IMR-90 (cell line): ENCODE results near the gene PARP12. TPM values are rescaled to one million over a fixed set of nuclear protein-coding genes. Genes with fewer than 3 reads are reported as not detected.

Source experiments
- ATAC-seq: fragments of 200-7000 bp; cut with Tn5 transposase; 2 replicates; pipeline ENCODE4 v1.9.1; 2020; ENCODE audit warnings: low read depth, mild to moderate bottlenecking, moderate library complexity
- BruUV-seq: library from RNA; stranded (reverse); fragments of 400-500 nt; replicated peaks from 2 replicates; lab custom pipeline; 2021; lab: Mats Ljungman, UMichigan
- CTCF ChIA-PET: fragments of 300-600 bp; formaldehyde crosslinking; extraction: SDS; loops from one replicate; lab custom pipeline; 2021; ENCODE audit warnings: antibody characterized with exemption; lab: Yijun Ruan, JAX
- POLR2A ChIA-PET: fragments of 300-600 bp; sonication (Branson Sonifier 250); formaldehyde crosslinking; loops from one replicate; lab custom pipeline; 2022; ENCODE audit warnings: antibody characterized with exemption; ENCODE audit not compliant: unreplicated experiment; lab: Charles Lee
- DNase-seq: peaks from one replicate; pipeline ENCODE4 v3.0.0; 2013
- H2AFZ ChIP-seq: replicated peaks from 2 replicates; pipeline ENCODE3; 2013; ENCODE audit warnings: low read length, mild to moderate bottlenecking; ENCODE audit not compliant: poor library complexity
- H2AK5ac ChIP-seq: 2 replicates; pipeline ENCODE4 v1.6.1; 2013; ENCODE audit warnings: low read depth, low read length, inconsistent platforms
- H2AK9ac ChIP-seq: replicated peaks from 2 replicates; pipeline ENCODE3; 2013; ENCODE audit warnings: mild to moderate bottlenecking, low read depth, low read length, moderate library complexity; ENCODE audit not compliant: poor library complexity
- H2BK120ac ChIP-seq: 2 replicates; pipeline ENCODE4 v1.6.1; 2013; ENCODE audit warnings: low read depth, low read length, inconsistent platforms
- H2BK15ac ChIP-seq: 3 replicates; pipeline ENCODE4 v1.6.1; 2013; ENCODE audit warnings: low read depth, low read length, inconsistent platforms
- H2BK20ac ChIP-seq: 2 replicates; pipeline ENCODE4 v1.6.1; 2013; ENCODE audit warnings: low read depth, mild to moderate bottlenecking, inconsistent platforms, low read length, moderate library complexity
- H2BK5ac ChIP-seq: 2 replicates; pipeline ENCODE4 v1.6.1; 2013; ENCODE audit warnings: mild to moderate bottlenecking, low read depth, low read length, inconsistent platforms; ENCODE audit not compliant: poor library complexity, severe bottlenecking
- H3K14ac ChIP-seq: replicated peaks from 2 replicates; pipeline ENCODE4 v1.6.1; 2013; ENCODE audit warnings: low read depth, low read length, inconsistent platforms
- H3K18ac ChIP-seq: 2 replicates; pipeline ENCODE4 v1.6.1; 2013; ENCODE audit warnings: low read depth, low read length, control low read depth
- H3K23ac ChIP-seq: 2 replicates; pipeline ENCODE4 v1.6.1; 2013; ENCODE audit warnings: low read depth, low read length, inconsistent platforms
- H3K27ac ChIP-seq: 2 replicates; pipeline ENCODE4 v1.5.1; 2013; ENCODE audit warnings: mild to moderate bottlenecking, control low read depth, low read length; ENCODE audit not compliant: insufficient read depth
- H3K27me3 ChIP-seq: 2 replicates; pipeline ENCODE4 v1.6.1; 2013; ENCODE audit warnings: low read length; ENCODE audit not compliant: control insufficient read depth, insufficient read depth
- H3K36me3 ChIP-seq: 2 replicates; pipeline ENCODE4 v1.6.1; 2013; ENCODE audit warnings: low read length, mixed read lengths; ENCODE audit not compliant: control insufficient read depth, insufficient read depth
- H3K4ac ChIP-seq: 2 replicates; pipeline ENCODE4 v1.6.1; 2013; ENCODE audit warnings: low read depth, low read length, inconsistent platforms
- H3K4me1 ChIP-seq: 2 replicates; pipeline ENCODE4 v1.6.1; 2013; ENCODE audit warnings: low read length, mixed read lengths; ENCODE audit not compliant: control insufficient read depth, insufficient read depth
- H3K4me2 ChIP-seq: 2 replicates; pipeline ENCODE4 v1.6.1; 2013; ENCODE audit warnings: low read depth, mild to moderate bottlenecking, control low read depth, low read length, moderate library complexity
- H3K4me3 ChIP-seq: 2 replicates; pipeline ENCODE4 v1.5.1; 2013; ENCODE audit warnings: low read depth, mild to moderate bottlenecking, control low read depth, low read length, moderate library complexity; ENCODE audit not compliant: insufficient read depth
- H3K56ac ChIP-seq: 2 replicates; pipeline ENCODE4 v1.6.1; 2013; ENCODE audit warnings: low read length, inconsistent platforms; ENCODE audit not compliant: insufficient read depth; ENCODE audit errors: extremely low read depth
- H3K79me1 ChIP-seq, 2 experiments: 2 replicates each; pipeline ENCODE4 v1.6.1; 2013; ENCODE audit warnings: low read length in 2 of 2, inconsistent platforms in 1 of 2, low read depth in 1 of 2
- H3K9ac ChIP-seq: 2 replicates; pipeline ENCODE4 v1.6.1; 2013; ENCODE audit warnings: low read depth, low read length, control low read depth
- H3K9me1 ChIP-seq: 2 replicates; pipeline ENCODE4 v1.6.1; 2013; ENCODE audit warnings: low read length, inconsistent platforms; ENCODE audit not compliant: insufficient read depth
- H3K9me3 ChIP-seq: 2 replicates; pipeline ENCODE4 v1.6.1; 2013; ENCODE audit warnings: low read length; ENCODE audit not compliant: control insufficient read depth, insufficient read depth
- H4K20me1 ChIP-seq: 2 replicates; pipeline ENCODE4 v1.6.1; 2013; ENCODE audit warnings: low read length, inconsistent platforms; ENCODE audit not compliant: insufficient read depth
- H4K5ac ChIP-seq: 2 replicates; pipeline ENCODE4 v1.6.1; 2013; ENCODE audit warnings: mild to moderate bottlenecking, low read depth, low read length, control low read depth
- H4K8ac ChIP-seq, 2 experiments: 2 replicates each; pipeline ENCODE4 v1.6.1; 2013; ENCODE audit warnings: low read depth in 2 of 2, low read length in 2 of 2, control low read depth in 1 of 2, inconsistent platforms in 1 of 2
- H4K91ac ChIP-seq: 2 replicates; pipeline ENCODE4 v1.6.1; 2013; ENCODE audit warnings: low read depth, low read length, inconsistent platforms; ENCODE audit not compliant: insufficient read depth
- BHLHE40 ChIP-seq: fragments of 150-350 bp; IDR thresholded peaks from 2 replicates; pipeline ENCODE4 v1.6.1; 2016; ENCODE audit warnings: mild to moderate bottlenecking, low read depth, low read length
- CEBPB ChIP-seq: IDR thresholded peaks from 2 replicates; pipeline ENCODE4 v1.6.1; 2012; ENCODE audit warnings: low read depth, low read length, improper control_type of control experiment
- CHD1 ChIP-seq: IDR thresholded peaks from 2 replicates; pipeline ENCODE4 v1.6.1; 2012; ENCODE audit warnings: low read depth, low read length, improper control_type of control experiment
- FOS ChIP-seq: fragments of 150-350 bp; IDR thresholded peaks from 2 replicates; pipeline ENCODE4 v1.6.1; 2016; ENCODE audit warnings: low read depth, low read length
- MAFK ChIP-seq: IDR thresholded peaks from 2 replicates; pipeline ENCODE4 v1.6.1; 2012; ENCODE audit warnings: low read depth, low read length, improper control_type of control experiment
- MAZ ChIP-seq: IDR thresholded peaks from 2 replicates; pipeline ENCODE4 v1.6.1; 2012; ENCODE audit warnings: low read depth, mild to moderate bottlenecking, low read length, improper control_type of control experiment, moderate library complexity, borderline replicate concordance
- MXI1 ChIP-seq: IDR thresholded peaks from 2 replicates; pipeline ENCODE4 v1.6.1; 2012; ENCODE audit warnings: low read depth, mild to moderate bottlenecking, low read length, moderate library complexity, borderline replicate concordance
- NFE2L2 ChIP-seq: fragments of 150-350 bp; IDR thresholded peaks from 2 replicates; pipeline ENCODE4 v1.6.1; 2016; ENCODE audit warnings: low read depth, mild to moderate bottlenecking, low read length
- POLR2A ChIP-seq: IDR thresholded peaks from 2 replicates; pipeline ENCODE4 v1.6.1; 2012; ENCODE audit warnings: mild to moderate bottlenecking, low read depth, low read length
- RAD21 ChIP-seq: IDR thresholded peaks from 2 replicates; pipeline ENCODE4 v1.6.1; 2012; ENCODE audit warnings: low read length, improper control_type of control experiment
- RCOR1 ChIP-seq: IDR thresholded peaks from 2 replicates; pipeline ENCODE4 v1.6.1; 2012; ENCODE audit warnings: mild to moderate bottlenecking, low read length, improper control_type of control experiment; ENCODE audit not compliant: insufficient replicate concordance
- RFX5 ChIP-seq: IDR thresholded peaks from 2 replicates; pipeline ENCODE4 v1.8.0; 2012; ENCODE audit warnings: low read depth, mild to moderate bottlenecking, low read length, moderate library complexity
- SMC3 ChIP-seq: fragments of 150-350 bp; IDR thresholded peaks from 2 replicates; pipeline ENCODE4 v1.6.1; 2016; ENCODE audit warnings: low read depth, mild to moderate bottlenecking, antibody characterized with exemption, low read length, moderate library complexity
- WGBS, 2 experiments: methylation state at CpG; one replicate each; pipeline versions ENCODE4 v1.1.5 to v1.1.7; 2013; ENCODE audit warnings: missing lambda C conversion rate in 2 of 2; ENCODE audit not compliant: insufficient read length in 1 of 2; ENCODE audit errors: extremely low coverage in 2 of 2; 5-methylcytosine and 5-hydroxymethylcytosine counted together
- dilution Hi-C: fragments of 300-500 bp; cut with HindIII; formaldehyde crosslinking; loops from one replicate; pipeline ENCODE4 v1.14.3; 2018; ENCODE audit warnings: low sequenced_read_pairs; ENCODE audit not compliant: unreplicated experiment
- in situ Hi-C: fragments of 300-500 bp; cut with MboI; formaldehyde crosslinking; loops from 3 replicates; pipeline ENCODE4 v1.14.3; 2019; ENCODE audit warnings: low sequenced_read_pairs, inconsistent platforms, mixed read lengths
- intact Hi-C: fragments of 100-400 bp; cut with micrococcal nuclease; formaldehyde crosslinking; loops from 2 replicates; pipeline ENCODE4 v1.10.0; 2022
- polyA plus RNA-seq, 3 experiments: library from polyadenylated mRNA; depleted of rRNA; stranded (reverse); fragments of >200 nt; gene quantifications; 2 replicates each; pipeline ENCODE4 v1.2.3, GENCODE V29; 2012; ENCODE audit warnings: low replicate concordance in 1 of 3
- total RNA-seq: library from RNA; depleted of rRNA; stranded (reverse); fragments of >200 nt; gene quantifications from 2 replicates; pipeline ENCODE4 v1.2.3, GENCODE V29; 2012
- TF ChIP-seq, protein P1 (sequence below): fragments of 150-350 bp; IDR thresholded peaks from 2 replicates; pipeline ENCODE4 v1.6.1; 2016; ENCODE audit warnings: low read depth, mild to moderate bottlenecking, low read length, moderate library complexity, borderline replicate concordance
- TF ChIP-seq, protein P2 (sequence below): conservative IDR thresholded peaks from 2 replicates; pipeline ENCODE4 v1.5.1; 2012; ENCODE audit warnings: mild to moderate bottlenecking, low read depth, low read length, improper control_type of control experiment
- TF ChIP-seq, protein P3 (sequence below): fragments of 150-350 bp; IDR thresholded peaks from 2 replicates; pipeline ENCODE4 v1.6.1; 2017; ENCODE audit warnings: mild to moderate bottlenecking, antibody characterized with exemption, low read length, low read depth

PARP12 gene
- total and polyA plus RNA-seq, 2 of the 4 experiments (the other 2 are of a cell fraction): 7.2 to 11.3 TPM

DNA sequence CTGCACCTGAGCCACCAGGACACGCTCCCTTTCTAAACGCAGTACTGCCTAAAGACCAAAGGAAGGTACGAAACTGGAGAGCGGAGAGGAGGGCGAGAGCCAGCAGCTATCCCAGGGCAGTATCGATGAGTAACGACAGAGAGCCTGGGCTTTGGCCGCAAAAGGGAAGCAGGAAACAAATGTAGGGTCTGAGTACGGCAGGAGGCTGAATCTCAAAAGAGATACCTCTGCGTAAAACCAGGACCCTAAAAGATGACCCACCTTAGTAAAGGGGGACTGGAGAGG lies 20.4 kb downstream of the PARP12 start:
- Histone ChIP-seq H2AK5ac (no peak overlapping the region), H4K8ac (no peak overlapping the region), H3K23ac (no peak overlapping the region), H3K79me1 (no peaks in the 10 kb centered on the region; a peak in 1 of 4 replicates), H2BK20ac (no peak overlapping the region), H3K27me3 (no peaks in the 10 kb centered on the region), H3K4me3 (no peak overlapping the region), H3K14ac (no peak overlapping the region), H2BK120ac (no peak overlapping the region), H3K18ac (no peak overlapping the region), H3K9me3 (no peaks in the 10 kb centered on the region), H3K4me1 (peaks cover 6% of the 10 kb centered on the region; the same call in 1 of the 2 replicates), H4K5ac (no peak overlapping the region), H3K36me3 (peaks cover 11% of the 10 kb centered on the region), H3K56ac (no peak overlapping the region), H2BK15ac (no peak overlapping the region), H3K4me2 (no peak overlapping the region), H2AFZ (no peak overlapping the region), H3K27ac (no peak overlapping the region), H4K91ac (no peak overlapping the region), H2BK5ac (no peak overlapping the region), H4K20me1 (no peaks in the 10 kb centered on the region), H3K9ac (no peak overlapping the region), H2AK9ac (no peak overlapping the region), H3K4ac (no peak overlapping the region), H3K9me1 (0 out of 2 replicates have a peak, but pooled peaks cover 2% of the 10 kb centered on the region)
- in situ Hi-C loops: no loop called here
- 93% methylated on average over 6 of the region's 10 CpGs; no CpG with 5 or more reads in 1 of the 2 experiments for WGBS, 2 experiments
- no TSS peak for BruUV-seq
- dilution Hi-C loops: no loop called here
- ChIA-PET POLR2A (no interaction called here), CTCF (no interaction called here)
- TF ChIP-seq CHD1 (no peak), MXI1 (no peak), FOS (no peak), RCOR1 (no peak), POLR2A (no peak), BHLHE40 (no peak), MAZ (no peak), SMC3 (no peak), RAD21 (no peak), CEBPB (no peak), MAFK (no peak), NFE2L2 (no peak), RFX5 (no peak)
- TF ChIP-seq, protein P1, sequence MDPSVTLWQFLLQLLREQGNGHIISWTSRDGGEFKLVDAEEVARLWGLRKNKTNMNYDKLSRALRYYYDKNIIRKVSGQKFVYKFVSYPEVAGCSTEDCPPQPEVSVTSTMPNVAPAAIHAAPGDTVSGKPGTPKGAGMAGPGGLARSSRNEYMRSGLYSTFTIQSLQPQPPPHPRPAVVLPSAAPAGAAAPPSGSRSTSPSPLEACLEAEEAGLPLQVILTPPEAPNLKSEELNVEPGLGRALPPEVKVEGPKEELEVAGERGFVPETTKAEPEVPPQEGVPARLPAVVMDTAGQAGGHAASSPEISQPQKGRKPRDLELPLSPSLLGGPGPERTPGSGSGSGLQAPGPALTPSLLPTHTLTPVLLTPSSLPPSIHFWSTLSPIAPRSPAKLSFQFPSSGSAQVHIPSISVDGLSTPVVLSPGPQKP: no peak
- TF ChIP-seq, protein P2, sequence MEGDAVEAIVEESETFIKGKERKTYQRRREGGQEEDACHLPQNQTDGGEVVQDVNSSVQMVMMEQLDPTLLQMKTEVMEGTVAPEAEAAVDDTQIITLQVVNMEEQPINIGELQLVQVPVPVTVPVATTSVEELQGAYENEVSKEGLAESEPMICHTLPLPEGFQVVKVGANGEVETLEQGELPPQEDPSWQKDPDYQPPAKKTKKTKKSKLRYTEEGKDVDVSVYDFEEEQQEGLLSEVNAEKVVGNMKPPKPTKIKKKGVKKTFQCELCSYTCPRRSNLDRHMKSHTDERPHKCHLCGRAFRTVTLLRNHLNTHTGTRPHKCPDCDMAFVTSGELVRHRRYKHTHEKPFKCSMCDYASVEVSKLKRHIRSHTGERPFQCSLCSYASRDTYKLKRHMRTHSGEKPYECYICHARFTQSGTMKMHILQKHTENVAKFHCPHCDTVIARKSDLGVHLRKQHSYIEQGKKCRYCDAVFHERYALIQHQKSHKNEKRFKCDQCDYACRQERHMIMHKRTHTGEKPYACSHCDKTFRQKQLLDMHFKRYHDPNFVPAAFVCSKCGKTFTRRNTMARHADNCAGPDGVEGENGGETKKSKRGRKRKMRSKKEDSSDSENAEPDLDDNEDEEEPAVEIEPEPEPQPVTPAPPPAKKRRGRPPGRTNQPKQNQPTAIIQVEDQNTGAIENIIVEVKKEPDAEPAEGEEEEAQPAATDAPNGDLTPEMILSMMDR: no peak
- TF ChIP-seq, protein P3, sequence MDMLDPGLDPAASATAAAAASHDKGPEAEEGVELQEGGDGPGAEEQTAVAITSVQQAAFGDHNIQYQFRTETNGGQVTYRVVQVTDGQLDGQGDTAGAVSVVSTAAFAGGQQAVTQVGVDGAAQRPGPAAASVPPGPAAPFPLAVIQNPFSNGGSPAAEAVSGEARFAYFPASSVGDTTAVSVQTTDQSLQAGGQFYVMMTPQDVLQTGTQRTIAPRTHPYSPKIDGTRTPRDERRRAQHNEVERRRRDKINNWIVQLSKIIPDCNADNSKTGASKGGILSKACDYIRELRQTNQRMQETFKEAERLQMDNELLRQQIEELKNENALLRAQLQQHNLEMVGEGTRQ: no peak
- ATAC-seq (no peak), DNase-seq (no peak)
- intact Hi-C loops: no loop called here
